H9 (cell line): ENCODE results near the gene STXBP1. TPM values are rescaled to one million over a fixed set of nuclear protein-coding genes. Genes with fewer than 3 reads are reported as not detected.

Experiments
- DNase-seq: peaks from one replicate; pipeline ENCODE4 v3.0.0-alpha.2; 2017
- H2AFZ ChIP-seq: one replicate; pipeline ENCODE4 v1.6.1; 2013; ENCODE audit warnings: mild to moderate bottlenecking, low read length, control low read depth, moderate library complexity
- H2AK5ac ChIP-seq: 2 replicates; pipeline ENCODE4 v1.6.1; 2013; ENCODE audit warnings: low read length, control low read depth, mixed read lengths; ENCODE audit not compliant: insufficient read length
- H2BK120ac ChIP-seq: one replicate; pipeline ENCODE4 v1.6.1; 2013; ENCODE audit warnings: low read depth, mild to moderate bottlenecking, low read length, control low read depth, inconsistent platforms; ENCODE audit not compliant: poor library complexity, severe bottlenecking
- H2BK12ac ChIP-seq: 2 replicates; pipeline ENCODE4 v1.6.1; 2013; ENCODE audit warnings: low read length, control low read depth, mixed read lengths, low read depth; ENCODE audit not compliant: insufficient read length
- H2BK15ac ChIP-seq: 2 replicates; pipeline ENCODE4 v1.6.1; 2013; ENCODE audit warnings: low read depth, low read length, control low read depth
- H2BK20ac ChIP-seq: one replicate; pipeline ENCODE4 v1.6.1; 2013; ENCODE audit warnings: low read depth, mild to moderate bottlenecking, low read length, control low read depth, inconsistent platforms; ENCODE audit not compliant: poor library complexity, severe bottlenecking
- H2BK5ac ChIP-seq: 2 replicates; pipeline ENCODE4 v1.6.1; 2013; ENCODE audit warnings: low read length, control low read depth, mixed read lengths; ENCODE audit not compliant: insufficient read length
- H3K14ac ChIP-seq: 2 replicates; pipeline ENCODE4 v1.6.1; 2013; ENCODE audit warnings: low read length, control low read depth; ENCODE audit not compliant: insufficient read depth
- H3K18ac ChIP-seq: 2 replicates; pipeline ENCODE4 v1.6.1; 2013; ENCODE audit warnings: low read depth, mild to moderate bottlenecking, mixed read lengths, low read length, control low read depth; ENCODE audit not compliant: insufficient read length
- H3K23ac ChIP-seq: 2 replicates; pipeline ENCODE4 v1.6.1; 2013; ENCODE audit warnings: low read length, control low read depth, mixed read lengths, low read depth; ENCODE audit not compliant: insufficient read length
- H3K23me2 ChIP-seq: 2 replicates; pipeline ENCODE4 v1.6.1; 2013; ENCODE audit warnings: low read depth, mild to moderate bottlenecking, mixed read lengths, low read length, control low read depth; ENCODE audit not compliant: insufficient read length, poor library complexity, severe bottlenecking
- H3K27ac ChIP-seq: 2 replicates; pipeline ENCODE4 v1.5.1; 2013; ENCODE audit warnings: low read length, control low read depth, mixed read lengths, low read depth; ENCODE audit not compliant: insufficient read length
- H3K27me3 ChIP-seq: 2 replicates; pipeline ENCODE4 v1.6.1; 2013; ENCODE audit warnings: low read length, control low read depth, inconsistent platforms; ENCODE audit not compliant: insufficient read depth
- H3K4ac ChIP-seq: 2 replicates; pipeline ENCODE4 v1.6.1; 2013; ENCODE audit warnings: low read depth, mild to moderate bottlenecking, control low read depth, inconsistent platforms, low read length, moderate library complexity
- H3K4me1 ChIP-seq: 2 replicates; pipeline ENCODE4 v1.6.1; 2013; ENCODE audit warnings: low read length, control low read depth, inconsistent platforms; ENCODE audit not compliant: insufficient read depth
- H3K4me2 ChIP-seq: 2 replicates; pipeline ENCODE4 v1.6.1; 2013; ENCODE audit warnings: low read length, control low read depth, mixed read lengths; ENCODE audit not compliant: insufficient read length, insufficient read depth
- H3K56ac ChIP-seq: 2 replicates; pipeline ENCODE4 v1.6.1; 2013; ENCODE audit warnings: low read depth, mild to moderate bottlenecking, mixed read lengths, low read length, control low read depth; ENCODE audit not compliant: insufficient read length
- H3K79me1 ChIP-seq: 2 replicates; pipeline ENCODE4 v1.6.1; 2013; ENCODE audit warnings: low read depth, mild to moderate bottlenecking, moderate library complexity, low read length, control low read depth, inconsistent platforms; ENCODE audit not compliant: insufficient read depth, poor library complexity, severe bottlenecking
- H3K79me2 ChIP-seq: 2 replicates; pipeline ENCODE4 v1.6.1; 2013; ENCODE audit warnings: low read length, control low read depth, inconsistent platforms; ENCODE audit not compliant: insufficient read depth
- H3K9ac ChIP-seq: 2 replicates; pipeline ENCODE4 v1.6.1; 2013; ENCODE audit warnings: low read length, control low read depth, mixed read lengths; ENCODE audit not compliant: insufficient read length; ENCODE audit errors: extremely low read depth
- H3K9me3 ChIP-seq: one replicate; pipeline ENCODE4 v1.6.1; 2013; ENCODE audit warnings: low read depth, low read length, inconsistent platforms; ENCODE audit not compliant: control insufficient read depth
- H3T11ph ChIP-seq: one replicate; pipeline ENCODE4 v1.6.1; 2013; ENCODE audit warnings: mild to moderate bottlenecking, low read length, control low read depth, inconsistent platforms
- H4K20me1 ChIP-seq: one replicate; pipeline ENCODE4 v1.6.1; 2013; ENCODE audit not compliant: control insufficient read depth, insufficient read length, insufficient read depth
- H4K5ac ChIP-seq: 2 replicates; pipeline ENCODE4 v1.6.1; 2013; ENCODE audit warnings: low read depth, mild to moderate bottlenecking, mixed read lengths, low read length, control low read depth; ENCODE audit not compliant: insufficient read length
- H4K8ac ChIP-seq: replicated peaks from 2 replicates; pipeline ENCODE4 v1.6.1; 2013; ENCODE audit warnings: low read length, control low read depth, mixed read lengths, low read depth; ENCODE audit not compliant: insufficient read length
- H4K91ac ChIP-seq: 2 replicates; pipeline ENCODE4 v1.6.1; 2013; ENCODE audit warnings: low read depth, mild to moderate bottlenecking, moderate library complexity, mixed read lengths, low read length, control low read depth; ENCODE audit not compliant: insufficient read length
- H3K27ac Mint-ChIP-seq, 3 experiments: 2 replicates in 2 of 3; 3 replicates in 1 of 3; pipeline ENCODE4 v1.8.0; 2020 to 2021; ENCODE audit warnings: mixed read lengths in 3 of 3, mild to moderate bottlenecking in 1 of 3, moderate library complexity in 1 of 3
- H3K27me3 Mint-ChIP-seq: 2 replicates; pipeline ENCODE4 v1.8.0; 2021; ENCODE audit warnings: low read depth, mild to moderate bottlenecking, moderate library complexity, mixed read lengths
- H3K36me3 Mint-ChIP-seq, 3 experiments: 2 replicates in 2 of 3; 3 replicates in 1 of 3; pipeline ENCODE4 v1.8.0; 2020 to 2021; ENCODE audit warnings: low read depth in 3 of 3, mixed read lengths in 3 of 3; ENCODE audit not compliant: insufficient read depth in 1 of 3
- H3K4me1 Mint-ChIP-seq, 2 experiments: 2 replicates each; pipeline ENCODE4 v1.8.0; 2020; ENCODE audit warnings: mixed read lengths in 2 of 2
- H3K4me3 Mint-ChIP-seq, 2 experiments: 2 replicates in 1 of 2; 3 replicates in 1 of 2; pipeline ENCODE4 v1.8.0; 2020 to 2021; ENCODE audit warnings: mild to moderate bottlenecking in 2 of 2, mixed read lengths in 2 of 2, moderate library complexity in 1 of 2
- H3K9me3 Mint-ChIP-seq, 2 experiments: 2 replicates in 1 of 2; 3 replicates in 1 of 2; pipeline ENCODE4 v1.8.0; 2020; ENCODE audit warnings: mild to moderate bottlenecking in 2 of 2, mixed read lengths in 2 of 2, moderate library complexity in 1 of 2
- CTCF ChIP-seq: fragments of 200-600 bp; sonication (generic); conservative IDR thresholded peaks from 3 replicates; pipeline ENCODE4 v1.8.0; 2021; ENCODE audit warnings: antibody characterized with exemption, mild to moderate bottlenecking
- WGBS: extraction: QIAGEN DNeasy Blood & Tissue Kit; methylation state at CpG from one replicate; pipeline ENCODE4 v1.1.7; 2013; ENCODE audit warnings: missing lambda C conversion rate, low lambda C conversion rate, mixed read lengths; ENCODE audit not compliant: insufficient read length; ENCODE audit errors: extremely low coverage; 5-methylcytosine and 5-hydroxymethylcytosine counted together
- total RNA-seq: library from RNA; stranded (reverse); gene quantifications from 2 replicates; pipeline ENCODE4 v1.2.1, GENCODE V29; 2021

The STXBP1 gene
- total RNA-seq, 1 experiment from 2014 or later, result 22.3 TPM

GRCh38 chr9:127644943-127645342 lies 32.9 kb downstream of the STXBP1 start:
- Histone ChIP-seq H2BK15ac (no peak overlapping the region), H3K4me2 (no peak overlapping the region), H2AK5ac (no peak overlapping the region), H3T11ph (no peak overlapping the region), H3K79me1 (no peaks in the 10 kb centered on the region), H3K27ac (no peak overlapping the region), H3K27me3 (no peaks in the 10 kb centered on the region), H2BK12ac (no peak overlapping the region), H4K8ac (no peak overlapping the region), H4K20me1 (no peaks in the 10 kb centered on the region), H3K23ac (no peak overlapping the region), H3K4me1 (no peaks in the 10 kb centered on the region; the same call in 1 of the 2 replicates), H3K23me2 (no peaks in the 10 kb centered on the region), H3K79me2 (no peaks in the 10 kb centered on the region), H2BK20ac (no peak overlapping the region), H4K5ac (no peak overlapping the region), H2BK120ac (no peak overlapping the region), H3K14ac (no peak overlapping the region), H3K4ac (no peak overlapping the region), H3K9ac (no peak overlapping the region), H2BK5ac (no peak overlapping the region), H3K56ac (no peak overlapping the region), H2AFZ (no peak overlapping the region), H3K18ac (no peak overlapping the region), H3K9me3 (no peaks in the 10 kb centered on the region), H4K91ac (no peak overlapping the region)
- Mint-ChIP-seq H3K4me1 (peaks cover 10 to 19% of the 10 kb centered on the region in 2 experiments), H3K36me3 (peaks cover 0 to 2% (median 0%) of the 10 kb centered on the region in 3 experiments; a peak in 2 of 7 replicates), H3K9me3 (no peaks in the 10 kb centered on the region), H3K27me3 (no peaks in the 10 kb centered on the region), H3K4me3 (no peak overlapping the region; a peak in 1 of 5 replicates), H3K27ac (peak overlapping the region in 2 of 3 experiments; percentile 45 to 66; a peak in 2 of 7 replicates)
- TF ChIP-seq CTCF, result no peak
- DNase-seq, result no peak
- WGBS, result no CpG with 5 or more reads among the region's 4 CpGs
